Activated naive CD4-positive, alpha-beta T cell treated with anti-CD3 and anti-CD28 coated beads for 36 hours (primary cell): ENCODE results near the gene ANTKMT. TPM values are rescaled to one million over a fixed set of nuclear protein-coding genes. Genes with fewer than 3 reads are reported as not detected.
A peak's percentile ranks its signal among the peaks of the same experiment; 100 is the strongest.

Experiments used
- CTCF ChIA-PET: fragments of 350-600 bp; sonication (Branson Sonifier 250); formaldehyde crosslinking; loops from one replicate; lab custom pipeline; 2021; ENCODE audit warnings: antibody characterized with exemption; lab: Charles Lee
- DNase-seq: peaks from one replicate; pipeline ENCODE4 v3.0.0-alpha.2; 2020
- H3K27ac Mint-ChIP-seq: one replicate; pipeline ENCODE4 v1.8.0; 2021; ENCODE audit warnings: mild to moderate bottlenecking, mixed read lengths
- H3K27me3 Mint-ChIP-seq: one replicate; pipeline ENCODE4 v1.8.0; 2021; ENCODE audit warnings: low read depth, mixed read lengths
- H3K36me3 Mint-ChIP-seq: one replicate; pipeline ENCODE4 v1.8.0; 2021; ENCODE audit warnings: low read depth, mixed read lengths
- H3K4me1 Mint-ChIP-seq: one replicate; pipeline ENCODE4 v1.8.0; 2021; ENCODE audit warnings: low read depth, mixed read lengths
- H3K4me3 Mint-ChIP-seq: one replicate; pipeline ENCODE4 v1.8.0; 2021; ENCODE audit warnings: mild to moderate bottlenecking, moderate library complexity, mixed read lengths
- H3K9me3 Mint-ChIP-seq: one replicate; pipeline ENCODE4 v1.8.0; 2021; ENCODE audit warnings: mixed read lengths
- intact Hi-C: fragments of 100-400 bp; cut with micrococcal nuclease; formaldehyde crosslinking; loops from one replicate; pipeline ENCODE4 v1.15.1; 2023
- total RNA-seq, 2 experiments: library from RNA; stranded (reverse); gene quantifications; one replicate each; pipeline ENCODE4 v1.2.3, GENCODE V29; 2021

The ANTKMT gene
- total RNA-seq, 2 experiments from 2014 or later = 21.5 to 24.3 TPM

GRCh38 chr16:715477-716199 is 5.3 kb upstream of the ANTKMT start:
- H3K4me1 Mint-ChIP-seq = peaks cover 16% of the 10 kb centered on the region

GRCh38 chr16:716200-716568 is 4.8 kb upstream of the ANTKMT start:
- intact Hi-C loops = no loop called here
- no peak for DNase-seq
- H3K27ac Mint-ChIP-seq = no peak overlapping the region
- no peaks in the 10 kb centered on the region for H3K36me3 Mint-ChIP-seq
- no peaks in the 10 kb centered on the region for H3K9me3 Mint-ChIP-seq
- CTCF ChIA-PET = interaction anchor here (1.2 to 1.7 kb wide), 5 partner anchors 10 to 68 kb away, joined by 3 to 7 read pairs (median 3); partner anchors contain the start of gene CCDC78
- H3K4me3 Mint-ChIP-seq = peak overlapping the region; percentile 53
- H3K4me1 Mint-ChIP-seq = peaks cover 16% of the 10 kb centered on the region
- peaks cover 17% of the 10 kb centered on the region for H3K27me3 Mint-ChIP-seq

More at GRCh38 chr16:715477-716199, 5.3 kb upstream of the ANTKMT start:
- H3K9me3 Mint-ChIP-seq = no peaks in the 10 kb centered on the region
- peak overlapping the region; percentile 53 for H3K4me3 Mint-ChIP-seq
- CTCF ChIA-PET = interaction anchor here (1.2 to 1.7 kb wide), 5 partner anchors 10 to 69 kb away, joined by 3 to 7 read pairs (median 3); partner anchors contain the start of gene CCDC78
- no peak for DNase-seq
- no peaks in the 10 kb centered on the region for H3K36me3 Mint-ChIP-seq
- intact Hi-C loops = no loop called here
- peaks cover 19% of the 10 kb centered on the region for H3K27me3 Mint-ChIP-seq
- no peak overlapping the region for H3K27ac Mint-ChIP-seq

GRCh38 chr16:716768-717325 is 4.1 kb upstream of the ANTKMT start:
- Mint-ChIP-seq H3K4me3 (no peak overlapping the region), H3K27ac (no peak overlapping the region), H3K9me3 (no peaks in the 10 kb centered on the region), H3K36me3 (no peaks in the 10 kb centered on the region), H3K27me3 (peaks cover 13% of the 10 kb centered on the region), H3K4me1 (peaks cover 16% of the 10 kb centered on the region)
- intact Hi-C loops = no loop called here
- CTCF ChIA-PET = interaction anchor here (1.4 to 1.7 kb wide), 3 partner anchors 9 to 68 kb away, joined by 3 to 7 read pairs (median 3); partner anchors contain the start of gene CCDC78
- no peak for DNase-seq

- intact Hi-C loops = no loop called here
- peaks cover 12% of the 10 kb centered on the region for H3K27me3 Mint-ChIP-seq
- DNase-seq = no peak
- H3K27ac Mint-ChIP-seq = no peak overlapping the region
- H3K36me3 Mint-ChIP-seq = no peaks in the 10 kb centered on the region
- H3K4me1 Mint-ChIP-seq = peaks cover 16% of the 10 kb centered on the region
- no peak overlapping the region for H3K4me3 Mint-ChIP-seq
- CTCF ChIA-PET = no interaction called here
- H3K9me3 Mint-ChIP-seq = no peaks in the 10 kb centered on the region
Observed at GRCh38 chr16:717450-718245, 3.3 kb upstream of the ANTKMT start.

GRCh38 chr16:718389-718788 is 2.6 kb upstream of the ANTKMT start:
- intact Hi-C loops = no loop called here
- no peak overlapping the region for H3K27ac Mint-ChIP-seq
- CTCF ChIA-PET = no interaction called here
- no peak overlapping the region for H3K4me3 Mint-ChIP-seq
- peaks cover 16% of the 10 kb centered on the region for H3K4me1 Mint-ChIP-seq
- DNase-seq = no peak
- H3K27me3 Mint-ChIP-seq = peaks cover 8% of the 10 kb centered on the region
- no peaks in the 10 kb centered on the region for H3K9me3 Mint-ChIP-seq
- H3K36me3 Mint-ChIP-seq = no peaks in the 10 kb centered on the region

GRCh38 chr16:718922-719321 is 2.0 kb upstream of the ANTKMT start:
- H3K27me3 Mint-ChIP-seq = peaks cover 6% of the 10 kb centered on the region
- H3K36me3 Mint-ChIP-seq = no peaks in the 10 kb centered on the region
- peaks cover 17% of the 10 kb centered on the region for H3K4me1 Mint-ChIP-seq
- DNase-seq = no peak
- H3K4me3 Mint-ChIP-seq = peak overlapping the region; percentile 55
- intact Hi-C loops = no loop called here
- CTCF ChIA-PET = no interaction called here
- no peak overlapping the region for H3K27ac Mint-ChIP-seq
- no peaks in the 10 kb centered on the region for H3K9me3 Mint-ChIP-seq

GRCh38 chr16:719815-720446 is 1.0 kb upstream of the ANTKMT start:
- no peaks in the 10 kb centered on the region for H3K9me3 Mint-ChIP-seq
- H3K4me1 Mint-ChIP-seq = peaks cover 17% of the 10 kb centered on the region
- DNase-seq = no peak
- no peaks in the 10 kb centered on the region for H3K36me3 Mint-ChIP-seq
- H3K27ac Mint-ChIP-seq = peak overlapping the region; percentile 69
- intact Hi-C loops = loop anchor here (2.0 to 5.0 kb wide), 2 partner anchors 21 to 38 kb away; partner anchors contain the start of genes CIAO3, JMJD8 and STUB1
- peaks cover 2% of the 10 kb centered on the region for H3K27me3 Mint-ChIP-seq
- CTCF ChIA-PET = interaction anchor here (0.7 to 3.7 kb wide), 7 partner anchors 8 to 86 kb away, joined by 3 to 25 read pairs (median 5); partner anchors contain the start of gene CIAO3
- H3K4me3 Mint-ChIP-seq = peak overlapping the region; percentile 82

GRCh38 chr16:720447-720989 is 428 bp upstream of the ANTKMT start:
- Mint-ChIP-seq H3K27me3 (peaks cover 2% of the 10 kb centered on the region), H3K4me1 (peaks cover 17% of the 10 kb centered on the region), H3K4me3 (peak overlapping the region; percentile 82), H3K27ac (peak overlapping the region; percentile 69), H3K36me3 (no peaks in the 10 kb centered on the region), H3K9me3 (no peaks in the 10 kb centered on the region)
- DNase-seq = peak; percentile 73
- CTCF ChIA-PET = interaction anchor here (0.7 to 3.7 kb wide), 8 partner anchors 9 to 122 kb away, joined by 3 to 25 read pairs (median 4); partner anchors contain the start of gene CIAO3
- intact Hi-C loops = loop anchor here (2.0 to 5.0 kb wide), 2 partner anchors 20 to 38 kb away; partner anchors contain the start of genes CIAO3, JMJD8 and STUB1

- CTCF ChIA-PET = interaction anchor here (1.0 to 3.7 kb wide), 3 partner anchors 10 to 19 kb away, joined by 3 to 25 read pairs (median 13); partner anchors contain the start of gene CIAO3
- DNase-seq = no peak
- Mint-ChIP-seq H3K9me3 (no peaks in the 10 kb centered on the region), H3K27ac (no peak overlapping the region), H3K4me1 (peaks cover 17% of the 10 kb centered on the region), H3K4me3 (peak overlapping the region; percentile 49), H3K27me3 (no peaks in the 10 kb centered on the region), H3K36me3 (no peaks in the 10 kb centered on the region)
- intact Hi-C loops = loop anchor here (2.0 to 5.0 kb wide), 2 partner anchors 19 to 40 kb away; partner anchors contain the start of genes CIAO3, JMJD8 and STUB1
Observed at GRCh38 chr16:721765-722540, 1.0 kb downstream of the ANTKMT start.

- H3K36me3 Mint-ChIP-seq = no peaks in the 10 kb centered on the region
- peak overlapping the region; percentile 49 for H3K4me3 Mint-ChIP-seq
- no peaks in the 10 kb centered on the region for H3K9me3 Mint-ChIP-seq
- no peak overlapping the region for H3K27ac Mint-ChIP-seq
- intact Hi-C loops = loop anchor here (5.0 kb wide), 1 partner anchor 41 kb away; the partner anchor contains the start of genes JMJD8 and STUB1
- DNase-seq = no peak
- H3K4me1 Mint-ChIP-seq = peaks cover 17% of the 10 kb centered on the region
- CTCF ChIA-PET = interaction anchor here (1.0 to 3.7 kb wide), 3 partner anchors 11 to 18 kb away, joined by 3 to 25 read pairs (median 5); partner anchors contain the start of gene CIAO3
- no peaks in the 10 kb centered on the region for H3K27me3 Mint-ChIP-seq
Observed at GRCh38 chr16:722835-723633, 2.1 kb downstream of the ANTKMT start.
